PFSK-1 (cell line): ENCODE measurements around the gene STK32B.

Experiments used
- POLR2AphosphoS5 ChIP-seq: IDR thresholded peaks from 2 replicates; pipeline ENCODE4 v1.6.1; 2012; ENCODE audit warnings: low read depth, mild to moderate bottlenecking, control low read depth, low read length, moderate library complexity
- REST ChIP-seq, 2 experiments: IDR thresholded peaks; 2 replicates each; pipeline versions ENCODE4 v1.6.1 to v1.8.0; 2011 to 2012; ENCODE audit warnings: low read depth in 2 of 2, low read length in 2 of 2, control low read depth in 1 of 2, inconsistent platforms in 1 of 2, mild to moderate bottlenecking in 1 of 2, moderate library complexity in 1 of 2; ENCODE audit not compliant: insufficient read depth in 1 of 2
- TAF1 ChIP-seq: IDR thresholded peaks from 2 replicates; pipeline ENCODE4 v1.6.1; 2012; ENCODE audit warnings: low read length, control low read depth, borderline replicate concordance; ENCODE audit not compliant: insufficient read depth

DNA sequence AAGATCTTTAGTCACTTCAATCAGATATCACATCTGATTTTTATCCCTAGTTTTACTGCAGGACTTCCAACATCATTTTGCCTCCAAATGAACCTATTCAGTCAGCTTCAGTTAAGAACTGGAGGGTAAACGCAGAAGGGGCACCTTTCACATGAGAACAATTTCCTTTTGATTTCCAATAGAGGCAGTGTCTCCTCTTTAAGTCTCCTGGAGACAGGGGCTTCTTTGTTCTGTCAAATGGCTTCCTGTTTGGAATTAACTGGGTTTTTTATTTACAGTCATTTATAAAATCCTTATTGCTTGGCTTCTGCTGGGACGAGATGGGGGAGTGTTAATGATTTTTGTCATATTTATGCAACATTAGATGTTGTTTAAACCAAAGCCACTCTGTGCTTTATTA is 164.0 kb downstream of the STK32B start:
- TF ChIP-seq REST (IDR thresholded peaks at IDR 0.05; ENCODE audit: insufficient read depth in 1 of 2, low read depth in 2 of 2, low read length in 2 of 2) (no peak), POLR2AphosphoS5 (no peak), TAF1 (no peak)
